Choroid plexus epithelial cell (primary cell): ENCODE measurements around the gene NUBPL.

Source experiments
- DNase-seq: peaks from one replicate; pipeline ENCODE4 v3.0.0-alpha.2; 2010; ENCODE audit warnings: low read depth
- H3K4me3 ChIP-seq: 2 replicates; pipeline ENCODE4 v1.5.1; 2011; ENCODE audit warnings: low read depth, mild to moderate bottlenecking, control low read depth, low read length, moderate library complexity
- CTCF ChIP-seq: conservative IDR thresholded peaks from 2 replicates; pipeline ENCODE4 v1.5.1; 2011; ENCODE audit warnings: low read depth, mild to moderate bottlenecking, control low read depth, inconsistent platforms, low read length, moderate library complexity

The NUBPL gene

GRCh38 chr14:31752867-31753661 is 191.9 kb downstream of the NUBPL start:
- TF ChIP-seq CTCF, result no peak
- no peak for DNase-seq

GRCh38 chr14:31758941-31759340 is 197.7 kb downstream of the NUBPL start:
- no peak for DNase-seq
- no peak for TF ChIP-seq CTCF
- no peak overlapping the region for H3K4me3 ChIP-seq

More at GRCh38 chr14:31752867-31753661, 191.9 kb downstream of the NUBPL start:
- H3K4me3 ChIP-seq, result no peak overlapping the region

GRCh38 chr14:31760277-31760676 is 199.1 kb downstream of the NUBPL start:
- DNase-seq, result no peak
- H3K4me3 ChIP-seq, result no peak overlapping the region
- TF ChIP-seq CTCF, result no peak

GRCh38 chr14:31761325-31761724 is 200.1 kb downstream of the NUBPL start:
- DNase-seq, result no peak
- no peak overlapping the region for H3K4me3 ChIP-seq
- TF ChIP-seq CTCF, result no peak

GRCh38 chr14:31763041-31763440 is 201.8 kb downstream of the NUBPL start:
- H3K4me3 ChIP-seq, result no peak overlapping the region
- no peak for TF ChIP-seq CTCF
- DNase-seq, result no peak

- DNase-seq, result no peak
- no peak for TF ChIP-seq CTCF
- H3K4me3 ChIP-seq, result no peak overlapping the region
Observed at GRCh38 chr14:31766315-31766892, 205.2 kb downstream of the NUBPL start.

- H3K4me3 ChIP-seq, result no peak overlapping the region
- DNase-seq, result no peak
- TF ChIP-seq CTCF, result no peak
Observed at GRCh38 chr14:31768355-31768754, 207.2 kb downstream of the NUBPL start.
